ENCODE data around the gene NSL1.

GRCh38 chr1:212773011-212773410 is 18.6 kb downstream of the NSL1 start:
- no peak for TF ChIP-seq CTCF (IDR thresholded peaks at IDR 0.05)
- TF ChIP-seq EZH2 (IDR thresholded peaks at IDR 0.05; ENCODE audit: borderline replicate concordance, insufficient read depth, low read depth, low read length, poor library complexity, severe bottlenecking), result no peak

Measured in B cell (primary cell).